Glutamatergic neuron (in vitro differentiated cells): Measurements from ENCODE around the gene GPR55. TPM values are rescaled to one million over a fixed set of nuclear protein-coding genes. Genes with fewer than 3 reads are reported as not detected.

ENCODE experiments used
- DNase-seq: peaks from one replicate; pipeline ENCODE4 v3.0.0; 2022
- H3K27ac Mint-ChIP-seq: one replicate; pipeline ENCODE4 v1.8.0; 2020; ENCODE audit warnings: mild to moderate bottlenecking, mixed read lengths, inconsistent platforms; ENCODE audit not compliant: unreplicated experiment
- H3K27me3 Mint-ChIP-seq: one replicate; pipeline ENCODE4 v1.8.0; 2020; ENCODE audit warnings: mild to moderate bottlenecking, moderate library complexity, mixed read lengths, inconsistent platforms; ENCODE audit not compliant: unreplicated experiment
- H3K36me3 Mint-ChIP-seq: one replicate; pipeline ENCODE4 v1.8.0; 2020; ENCODE audit warnings: mild to moderate bottlenecking, mixed read lengths, inconsistent platforms; ENCODE audit not compliant: unreplicated experiment
- H3K4me1 Mint-ChIP-seq: one replicate; pipeline ENCODE4 v1.8.0; 2020; ENCODE audit warnings: mild to moderate bottlenecking, low read depth, mixed read lengths, inconsistent platforms; ENCODE audit not compliant: unreplicated experiment
- H3K4me3 Mint-ChIP-seq: one replicate; pipeline ENCODE4 v1.8.0; 2020; ENCODE audit warnings: mild to moderate bottlenecking, mixed read lengths, inconsistent platforms; ENCODE audit not compliant: unreplicated experiment
- H3K9me3 Mint-ChIP-seq: one replicate; pipeline ENCODE4 v1.8.0; 2020; ENCODE audit warnings: mild to moderate bottlenecking, moderate library complexity, mixed read lengths, inconsistent platforms; ENCODE audit not compliant: unreplicated experiment
- CTCF ChIP-seq: fragments of 200-600 bp; sonication (generic); IDR thresholded peaks from one replicate; pipeline ENCODE4 v1.5.0; 2021; ENCODE audit not compliant: partially characterized antibody, unreplicated experiment
- long read RNA-seq: library from polyadenylated mRNA; unstranded; transcript quantifications from one replicate; pipeline ENCODE4 v2.0.0, GENCODE V29; 2020; ENCODE audit not compliant: unreplicated experiment
- total RNA-seq: library from RNA; stranded (reverse); fragmentation: NEBNext Ultra II Directional; extraction: Animal tissue kit (Norgen Biotek cat#: 25700); gene quantifications from one replicate; pipeline ENCODE4 v1.2.1, GENCODE V29; 2021; ENCODE audit not compliant: unreplicated experiment

Gene GPR55
- not detected for total RNA-seq
- long read RNA-seq: 0 reads

- Mint-ChIP-seq H3K9me3 (no peaks in the 10 kb centered on the region), H3K27ac (no peak within 1 kb of the TSS), H3K27me3 (peaks cover 9% of the 10 kb centered on the region)
Measured at GRCh38 chr2:230924470-230925341, at the start of gene GPR55. Gene GPR55, minus strand, starts transcription at chr2:230925242. Its CDS starts 14,280 bp downstream, at chr2:230910962.

GRCh38 chr2:230974096-230974913 lies 49.3 kb upstream of the GPR55 start:
- peaks cover 2% of the 10 kb centered on the region for H3K27me3 Mint-ChIP-seq
- no peak for TF ChIP-seq CTCF
- DNase-seq: no peak
- H3K36me3 Mint-ChIP-seq: no peaks in the 10 kb centered on the region
- H3K4me3 Mint-ChIP-seq: no peak overlapping the region
- H3K27ac Mint-ChIP-seq: no peak overlapping the region
- H3K4me1 Mint-ChIP-seq: no peaks in the 10 kb centered on the region
- H3K9me3 Mint-ChIP-seq: peaks cover 2% of the 10 kb centered on the region

More at GRCh38 chr2:230924470-230925341, at the start of gene GPR55:
- TF ChIP-seq CTCF: no peak
- Mint-ChIP-seq H3K4me3 (no peak within 1 kb of the TSS), H3K4me1 (no peaks in the 10 kb centered on the region), H3K36me3 (no peaks in the 10 kb centered on the region)
- no peak for DNase-seq

GRCh38 chr2:230972046-230972445 lies 47.0 kb upstream of the GPR55 start:
- no peak for TF ChIP-seq CTCF
- H3K4me1 Mint-ChIP-seq: no peaks in the 10 kb centered on the region
- no peaks in the 10 kb centered on the region for H3K36me3 Mint-ChIP-seq
- H3K27ac Mint-ChIP-seq: no peak overlapping the region
- peaks cover 2% of the 10 kb centered on the region for H3K9me3 Mint-ChIP-seq
- DNase-seq: no peak
- no peak overlapping the region for H3K4me3 Mint-ChIP-seq
- H3K27me3 Mint-ChIP-seq: no peaks in the 10 kb centered on the region

- Mint-ChIP-seq H3K27ac (no peak overlapping the region), H3K27me3 (no peaks in the 10 kb centered on the region), H3K9me3 (peaks cover under 1% of the 10 kb centered on the region), H3K4me1 (no peaks in the 10 kb centered on the region), H3K36me3 (no peaks in the 10 kb centered on the region), H3K4me3 (no peak overlapping the region)
- no peak for TF ChIP-seq CTCF
- DNase-seq: no peak
Measured at GRCh38 chr2:230969659-230970015, 44.6 kb upstream of the GPR55 start.
